Measurements from ENCODE around the gene DRG2.

DRG2 gene

DNA sequence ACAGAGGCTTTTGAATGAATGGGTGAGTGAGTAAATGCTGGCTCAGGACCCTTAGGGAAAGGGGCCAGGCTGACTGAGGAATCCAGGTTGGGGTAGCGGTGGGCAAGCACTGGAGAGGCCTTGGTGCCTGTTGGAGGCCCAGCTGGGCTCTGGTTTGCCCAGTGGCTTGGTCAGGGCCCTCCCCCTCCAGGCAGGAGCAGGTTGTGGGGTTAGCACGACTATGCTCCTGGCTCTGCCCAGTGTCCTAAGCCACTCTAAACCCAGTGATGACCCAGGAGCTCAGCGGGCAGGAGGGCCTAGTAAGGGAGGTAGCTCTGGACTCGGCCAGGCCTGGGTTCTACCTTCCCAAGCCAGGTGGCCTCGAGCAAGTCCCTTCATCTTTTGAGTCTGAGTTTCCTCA lies 28.3 kb downstream of the DRG2 start:
- TF ChIP-seq, protein P1, sequence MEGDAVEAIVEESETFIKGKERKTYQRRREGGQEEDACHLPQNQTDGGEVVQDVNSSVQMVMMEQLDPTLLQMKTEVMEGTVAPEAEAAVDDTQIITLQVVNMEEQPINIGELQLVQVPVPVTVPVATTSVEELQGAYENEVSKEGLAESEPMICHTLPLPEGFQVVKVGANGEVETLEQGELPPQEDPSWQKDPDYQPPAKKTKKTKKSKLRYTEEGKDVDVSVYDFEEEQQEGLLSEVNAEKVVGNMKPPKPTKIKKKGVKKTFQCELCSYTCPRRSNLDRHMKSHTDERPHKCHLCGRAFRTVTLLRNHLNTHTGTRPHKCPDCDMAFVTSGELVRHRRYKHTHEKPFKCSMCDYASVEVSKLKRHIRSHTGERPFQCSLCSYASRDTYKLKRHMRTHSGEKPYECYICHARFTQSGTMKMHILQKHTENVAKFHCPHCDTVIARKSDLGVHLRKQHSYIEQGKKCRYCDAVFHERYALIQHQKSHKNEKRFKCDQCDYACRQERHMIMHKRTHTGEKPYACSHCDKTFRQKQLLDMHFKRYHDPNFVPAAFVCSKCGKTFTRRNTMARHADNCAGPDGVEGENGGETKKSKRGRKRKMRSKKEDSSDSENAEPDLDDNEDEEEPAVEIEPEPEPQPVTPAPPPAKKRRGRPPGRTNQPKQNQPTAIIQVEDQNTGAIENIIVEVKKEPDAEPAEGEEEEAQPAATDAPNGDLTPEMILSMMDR (IDR thresholded peaks at IDR 0.05; ENCODE audit: low read depth, low read length), result no peak
- no peak overlapping the region for H3K4me3 ChIP-seq (ENCODE audit: low read depth, low read length)

DNA sequence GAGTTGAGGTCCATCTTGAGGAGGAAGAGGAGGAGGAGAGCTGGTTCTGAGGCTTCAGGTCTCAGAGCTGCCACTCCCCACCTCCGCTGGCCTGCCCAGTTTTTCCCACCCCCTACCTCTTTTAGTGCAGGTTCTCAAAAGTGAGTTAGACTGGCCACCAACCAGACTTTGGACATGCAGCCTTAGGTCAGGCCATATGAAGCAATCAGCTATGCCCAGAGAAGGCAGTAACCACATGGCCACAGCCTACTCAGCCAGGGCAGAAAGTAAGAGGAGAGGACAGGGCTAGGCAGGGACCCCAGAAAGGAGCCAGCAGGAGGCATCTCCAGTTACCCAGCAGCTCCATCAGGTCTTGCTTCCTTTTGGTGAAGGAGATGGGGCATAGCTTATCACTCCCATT lies 29.8 kb downstream of the DRG2 start:
- no peak overlapping the region for H3K4me3 ChIP-seq (ENCODE audit: low read depth, low read length)
- TF ChIP-seq, protein P1 (IDR thresholded peaks at IDR 0.05; ENCODE audit: low read depth, low read length), result no peak

DNA sequence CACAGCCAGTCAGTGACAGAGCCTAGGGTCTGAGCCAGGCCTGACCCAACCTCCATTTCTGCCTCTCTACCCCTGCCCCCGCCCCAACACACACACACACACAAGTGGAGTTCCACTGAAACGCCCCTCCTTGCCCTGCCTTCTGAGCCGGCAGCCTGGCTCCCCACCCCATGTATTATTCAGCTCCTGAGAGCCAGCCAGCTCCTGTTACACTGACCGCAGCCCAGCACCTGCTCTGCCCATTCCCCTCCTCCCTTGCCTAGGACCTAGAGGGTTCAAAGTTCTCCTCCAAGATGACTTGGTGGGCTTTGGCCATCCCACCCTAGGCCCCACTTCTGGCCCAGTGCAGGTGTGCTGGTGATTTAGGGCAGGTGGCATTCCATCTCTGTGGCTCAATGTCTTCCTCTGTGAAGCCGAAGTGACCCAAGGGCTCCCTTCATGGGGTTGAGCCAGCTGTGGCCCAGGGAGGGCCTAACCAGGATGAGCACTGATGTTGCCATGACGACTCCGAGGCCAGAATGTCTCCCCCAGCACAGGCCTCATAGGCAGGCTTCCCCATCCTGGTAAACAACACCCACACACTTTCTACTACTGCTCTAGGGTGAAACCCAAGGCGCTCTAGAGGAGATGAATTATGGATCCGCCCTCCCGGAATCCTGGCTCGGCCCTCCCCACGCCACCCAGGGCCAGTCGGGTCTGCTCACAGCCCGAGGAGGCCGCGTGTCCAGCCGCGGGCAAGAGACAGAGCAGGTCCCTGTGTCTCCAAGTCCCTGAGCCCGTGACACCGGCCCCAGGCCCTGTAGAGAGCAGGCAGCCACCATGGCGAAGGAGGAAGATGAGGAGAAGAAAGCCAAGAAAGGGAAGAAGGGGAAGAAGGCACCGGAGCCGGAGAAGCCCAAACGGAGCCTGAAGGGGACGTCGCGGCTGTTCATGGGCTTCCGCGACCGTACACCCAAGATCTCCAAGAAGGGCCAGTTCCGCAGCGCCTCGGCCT lies 30.5 kb downstream of the DRG2 start:
- TF ChIP-seq, protein P1 (IDR thresholded peaks at IDR 0.05; ENCODE audit: low read depth, low read length), result no peak
- no peak overlapping the region for H3K4me3 ChIP-seq (ENCODE audit: low read depth, low read length)

DNA sequence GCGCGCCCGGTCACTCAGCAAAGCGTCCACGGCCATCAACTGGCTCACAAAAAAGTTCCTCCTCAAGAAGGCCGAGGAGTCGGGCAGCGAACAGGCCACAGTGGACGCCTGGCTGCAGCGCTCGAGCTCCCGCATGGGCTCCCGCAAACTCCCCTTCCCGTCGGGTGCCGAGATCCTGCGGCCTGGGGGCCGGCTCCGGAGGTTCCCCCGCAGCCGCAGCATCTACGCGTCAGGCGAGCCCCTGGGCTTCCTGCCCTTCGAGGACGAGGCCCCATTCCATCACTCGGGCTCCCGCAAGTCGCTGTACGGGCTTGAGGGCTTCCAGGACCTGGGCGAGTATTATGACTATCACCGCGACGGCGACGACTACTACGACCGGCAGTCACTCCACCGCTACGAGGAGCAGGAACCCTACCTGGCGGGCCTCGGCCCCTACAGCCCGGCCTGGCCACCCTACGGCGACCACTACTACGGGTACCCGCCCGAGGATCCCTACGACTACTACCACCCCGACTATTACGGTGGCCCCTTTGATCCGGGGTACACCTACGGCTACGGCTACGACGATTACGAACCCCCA lies 31.5 kb downstream of the DRG2 start:
- TF ChIP-seq, protein P1 (IDR thresholded peaks at IDR 0.05; ENCODE audit: low read depth, low read length), result no peak
- no peak overlapping the region for H3K4me3 ChIP-seq (ENCODE audit: low read depth, low read length)

DNA sequence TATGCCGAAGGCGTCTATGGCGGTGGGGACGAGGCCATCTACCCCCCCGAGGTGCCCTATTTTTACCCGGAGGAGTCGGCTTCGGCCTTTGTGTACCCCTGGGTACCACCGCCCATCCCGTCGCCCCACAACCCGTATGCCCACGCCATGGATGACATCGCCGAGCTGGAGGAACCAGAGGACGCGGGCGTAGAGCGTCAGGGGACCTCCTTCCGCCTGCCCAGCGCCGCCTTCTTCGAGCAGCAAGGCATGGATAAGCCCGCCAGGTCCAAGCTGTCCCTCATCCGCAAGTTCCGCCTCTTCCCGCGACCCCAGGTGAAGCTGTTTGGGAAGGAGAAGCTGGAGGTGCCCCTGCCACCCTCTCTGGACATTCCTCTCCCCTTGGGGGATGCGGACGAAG lies 32.2 kb downstream of the DRG2 start:
- H3K4me3 ChIP-seq (ENCODE audit: low read depth, low read length), result no peak overlapping the region
- TF ChIP-seq, protein P1 (IDR thresholded peaks at IDR 0.05; ENCODE audit: low read depth, low read length), result no peak

DNA sequence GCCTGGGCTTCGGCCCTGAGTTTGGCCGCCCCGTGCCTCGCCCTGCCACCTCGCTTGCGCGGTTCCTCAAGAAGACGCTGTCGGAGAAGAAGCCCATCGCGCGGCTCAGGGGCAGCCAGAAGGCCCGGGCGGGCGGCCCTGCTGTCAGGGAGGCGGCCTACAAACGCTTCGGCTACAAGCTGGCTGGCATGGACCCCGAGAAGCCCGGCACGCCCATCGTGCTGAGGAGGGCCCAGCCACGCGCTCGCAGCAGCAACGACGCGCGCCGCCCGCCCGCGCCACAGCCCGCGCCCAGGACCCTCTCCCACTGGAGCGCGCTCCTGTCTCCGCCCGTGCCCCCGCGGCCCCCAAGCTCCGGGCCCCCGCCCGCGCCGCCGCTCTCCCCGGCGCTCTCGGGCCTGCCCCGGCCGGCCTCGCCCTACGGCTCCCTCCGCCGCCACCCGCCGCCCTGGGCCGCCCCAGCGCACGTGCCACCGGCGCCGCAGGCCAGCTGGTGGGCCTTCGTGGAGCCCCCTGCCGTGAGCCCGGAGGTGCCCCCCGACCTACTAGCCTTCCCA lies 32.8 kb downstream of the DRG2 start:
- no peak overlapping the region for H3K4me3 ChIP-seq (ENCODE audit: low read depth, low read length)
- TF ChIP-seq, protein P1 (IDR thresholded peaks at IDR 0.05; ENCODE audit: low read depth, low read length), result no peak

Data from WI38 (cell line).